HCT116 (cell line): ENCODE results near the gene C1QB. TPM values are rescaled to one million over a fixed set of nuclear protein-coding genes. Genes with fewer than 3 reads are reported as not detected.

Experiments
- ATAC-seq: fragments of 200-7000 bp; cut with Tn5 transposase; 2 replicates; pipeline ENCODE4 v1.9.1; 2020; ENCODE audit warnings: mild to moderate bottlenecking, moderate library complexity
- BruUV-seq: library from RNA; stranded (reverse); fragments of 400-500 nt; replicated peaks from 2 replicates; lab custom pipeline; 2021; lab: Mats Ljungman, UMichigan
- CTCF ChIA-PET: fragments of 300-600 bp; sonication (Branson Sonifier 250); formaldehyde crosslinking; loops from one replicate; lab custom pipeline; 2021; ENCODE audit warnings: antibody characterized with exemption; lab: Charles Lee
- POLR2A ChIA-PET: fragments of 300-600, 350-600 bp; sonication (Branson Sonifier 250); formaldehyde crosslinking; loops from one replicate; lab custom pipeline; 2021; ENCODE audit warnings: antibody characterized with exemption; lab: Charles Lee
- RAD21 ChIA-PET, 2 experiments: fragments of 300-600 bp; sonication (Branson Sonifier 250); formaldehyde crosslinking; loops; one replicate each; lab custom pipeline; 2023; ENCODE audit warnings: low total read pairs in 2 of 2; ENCODE audit not compliant: uncharacterized antibody in 2 of 2, unreplicated experiment in 2 of 2, low non-redundant PET in 1 of 2; lab: Charles Lee
- DNase-seq: peaks from one replicate; pipeline ENCODE4 v3.0.0-alpha.2; 2010; ENCODE audit warnings: low read depth, low spot score
- H2AFZ ChIP-seq: fragments of 200-600 bp; shearing (Covaris generic), sonication (generic); 2 replicates; pipeline ENCODE4 v1.6.1; 2017; ENCODE audit warnings: low read depth, mixed run types, mixed read lengths, antibody characterized with exemption, low read length; ENCODE audit not compliant: poor library complexity, severe bottlenecking
- H3K27ac ChIP-seq: 2 replicates; pipeline ENCODE4 v1.5.1; 2012; ENCODE audit warnings: low read depth, low read length
- H3K27me3 ChIP-seq: fragments of 200-600 bp; sonication (generic); 2 replicates; pipeline ENCODE4 v1.6.1; 2016; ENCODE audit warnings: mixed run types, low read length, mixed read lengths; ENCODE audit not compliant: insufficient read depth
- H3K36me3 ChIP-seq, 2 experiments: fragments of 200-500 bp in 1 of 2; fragments of 200-600 bp in 1 of 2; sonication (Bioruptor generic) in 1 of 2; sonication (generic) in 1 of 2; 2 replicates each; pipeline versions ENCODE4 v1.5.1 to v1.6.1; 2014 to 2016; ENCODE audit warnings: low read length in 2 of 2, inconsistent platforms in 1 of 2, mixed read lengths in 1 of 2, mixed run types in 1 of 2; ENCODE audit not compliant: insufficient read depth in 2 of 2, control insufficient read depth in 1 of 2
- H3K4me1 ChIP-seq, 2 experiments: fragments of 200-600 bp in 1 of 2; sonication (generic) in 1 of 2; 2 replicates each; pipeline versions ENCODE4 v1.5.1 to v1.6.1; 2012 to 2017; ENCODE audit warnings: low read length in 2 of 2, inconsistent platforms in 1 of 2, mild to moderate bottlenecking in 1 of 2, mixed read lengths in 1 of 2, mixed run types in 1 of 2, moderate library complexity in 1 of 2; ENCODE audit not compliant: insufficient read depth in 2 of 2, control insufficient read depth in 1 of 2
- H3K4me2 ChIP-seq: fragments of 200-600 bp; sonication (generic); 2 replicates; pipeline ENCODE4 v1.6.1; 2017; ENCODE audit warnings: mixed run types, low read length, mixed read lengths
- H3K4me3 ChIP-seq, 2 experiments: fragments of 200-600 bp in 1 of 2; sonication (generic) in 1 of 2; replicated peaks in 1 of 2; 2 replicates each; pipeline ENCODE4 v1.5.1; 2011 to 2016; ENCODE audit warnings: low read length in 2 of 2, control low read depth in 1 of 2, low read depth in 1 of 2, mild to moderate bottlenecking in 1 of 2, mixed read lengths in 1 of 2, mixed run types in 1 of 2
- H3K79me2 ChIP-seq: fragments of 200-600 bp; sonication (generic); 2 replicates; pipeline ENCODE4 v1.6.1; 2017; ENCODE audit warnings: mild to moderate bottlenecking, mixed run types, low read length, moderate library complexity, mixed read lengths; ENCODE audit not compliant: insufficient read depth
- H3K9ac ChIP-seq: fragments of 200-600 bp; sonication (generic); 2 replicates; pipeline ENCODE4 v1.6.1; 2016; ENCODE audit warnings: low read length, mixed read lengths
- H3K9me2 ChIP-seq: fragments of 200-600 bp; sonication (generic), shearing (Covaris generic); 2 replicates; pipeline ENCODE4 v1.6.1; 2017; ENCODE audit warnings: mixed run types, mild to moderate bottlenecking, moderate library complexity; ENCODE audit not compliant: insufficient read depth
- H3K9me3 ChIP-seq, 2 experiments: fragments of 200-500 bp in 1 of 2; fragments of 200-600 bp in 1 of 2; sonication (Bioruptor generic) in 1 of 2; sonication (generic) in 1 of 2; 2 replicates each; pipeline ENCODE4 v1.6.1; 2014 to 2017; ENCODE audit warnings: low read length in 2 of 2, mixed read lengths in 2 of 2, inconsistent platforms in 1 of 2, low read depth in 1 of 2, mild to moderate bottlenecking in 1 of 2, mixed run types in 1 of 2, moderate library complexity in 1 of 2; ENCODE audit not compliant: control insufficient read depth in 1 of 2, insufficient read depth in 1 of 2
- H4K20me1 ChIP-seq: fragments of 200-600 bp; sonication (generic), shearing (Covaris generic); 2 replicates; pipeline ENCODE4 v1.6.1; 2017; ENCODE audit warnings: mixed run types, mild to moderate bottlenecking, moderate library complexity; ENCODE audit not compliant: insufficient read depth
- ELF1 ChIP-seq: IDR thresholded peaks from 2 replicates; pipeline ENCODE4 v1.6.1; 2012; ENCODE audit warnings: low read depth, borderline replicate concordance
- POLR2AphosphoS5 ChIP-seq: IDR thresholded peaks from 2 replicates; pipeline ENCODE4 v1.6.1; 2011; ENCODE audit warnings: mild to moderate bottlenecking, low read depth, low read length, moderate library complexity
- RAD21 ChIP-seq: IDR thresholded peaks from 2 replicates; pipeline ENCODE4 v1.6.1; 2012; ENCODE audit warnings: low read depth, mild to moderate bottlenecking
- TCF7L2 ChIP-seq: IDR thresholded peaks from 2 replicates; pipeline ENCODE4 v1.7.0; 2011; ENCODE audit warnings: borderline replicate concordance, inconsistent platforms; ENCODE audit not compliant: insufficient read depth, insufficient read length; ENCODE audit errors: extremely low read depth
- YY1 ChIP-seq: IDR thresholded peaks from 2 replicates; pipeline ENCODE4 v1.6.1; 2011; ENCODE audit warnings: low read length, low read depth, moderate library complexity, mild to moderate bottlenecking; ENCODE audit not compliant: insufficient replicate concordance; ENCODE audit errors: extremely low read depth
- ZFX ChIP-seq: fragments of 450-650 bp; IDR thresholded peaks from 2 replicates; pipeline ENCODE4 v1.6.1; 2017
- intact Hi-C: fragments of 100-400 bp; cut with micrococcal nuclease; formaldehyde crosslinking; loops from 2 replicates; pipeline ENCODE4 v1.10.0; 2022
- total RNA-seq: library from RNA; stranded (reverse); gene quantifications from one replicate; pipeline ENCODE4 v1.2.1, GENCODE V29; 2021; ENCODE audit not compliant: unreplicated experiment

The C1QB gene
- total RNA-seq, 1 experiment from 2014 or later, result 0.32 TPM

DNA sequence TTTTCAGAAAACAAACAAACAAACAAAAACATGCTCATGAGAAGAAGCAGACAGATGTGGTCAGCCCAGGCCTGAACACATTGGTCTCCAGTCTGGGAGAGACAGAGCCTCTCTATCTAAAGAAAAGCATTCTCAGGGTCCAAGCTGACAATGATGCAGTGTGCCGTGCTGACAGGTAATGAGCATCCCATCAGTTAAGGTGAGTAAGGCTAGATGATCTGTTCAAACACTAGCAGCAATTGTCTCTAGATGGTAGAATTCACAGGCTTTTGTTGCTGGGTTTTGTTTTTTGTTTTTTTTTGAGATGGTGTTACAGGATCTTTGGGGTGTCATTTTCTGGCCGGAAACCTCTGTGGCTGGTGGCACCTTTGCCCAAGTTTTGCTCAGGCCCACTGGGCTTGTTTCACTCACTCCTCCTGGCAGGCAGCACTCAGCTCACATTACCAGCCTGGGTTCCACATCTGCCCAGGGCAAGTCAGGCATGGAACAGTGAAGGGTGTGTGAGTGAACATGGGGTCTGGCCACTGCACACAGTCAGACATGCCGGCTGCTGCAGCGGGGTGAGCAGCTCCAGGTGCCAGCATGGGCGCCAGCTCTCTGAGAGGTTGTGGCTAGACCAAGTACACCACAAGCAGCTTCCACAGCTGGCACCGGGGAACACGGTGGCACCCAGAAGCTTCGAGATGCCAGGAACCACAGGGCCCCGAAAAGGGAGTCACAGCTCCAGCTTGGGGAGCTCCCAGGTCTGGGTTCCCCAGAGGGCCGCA lies 19.2 kb upstream of the C1QB start:
- H3K27me3 ChIP-seq, result peaks cover 17% of the 10 kb centered on the region; the same call in 1 of the 2 replicates
- H3K4me2 ChIP-seq, result no peak overlapping the region
- POLR2A ChIA-PET, result no interaction called here
- H3K9ac ChIP-seq, result no peak overlapping the region
- no peak for TF ChIP-seq TCF7L2
- no peak for TF ChIP-seq ZFX
- no peak for TF ChIP-seq POLR2AphosphoS5
- no peak for TF ChIP-seq ELF1
- TF ChIP-seq, all 23 proteins: peak for 0
- Histone ChIP-seq H3K4me1 (no peaks in the 10 kb centered on the region), H3K36me3 (no peaks in the 10 kb centered on the region), H3K9me3 (no peaks in the 10 kb centered on the region), H3K27ac (no peak overlapping the region), H3K79me2 (no peaks in the 10 kb centered on the region), H2AFZ (no peak overlapping the region), H3K9me2 (no peaks in the 10 kb centered on the region), H4K20me1 (no peaks in the 10 kb centered on the region), H3K4me3 (no peak overlapping the region)
- intact Hi-C loops, result no loop called here
- no peak for DNase-seq
- CTCF ChIA-PET, result no interaction called here
- BruUV-seq, result no TSS peak
- no peak for ATAC-seq
- RAD21 ChIA-PET, result no interaction called here

DNA sequence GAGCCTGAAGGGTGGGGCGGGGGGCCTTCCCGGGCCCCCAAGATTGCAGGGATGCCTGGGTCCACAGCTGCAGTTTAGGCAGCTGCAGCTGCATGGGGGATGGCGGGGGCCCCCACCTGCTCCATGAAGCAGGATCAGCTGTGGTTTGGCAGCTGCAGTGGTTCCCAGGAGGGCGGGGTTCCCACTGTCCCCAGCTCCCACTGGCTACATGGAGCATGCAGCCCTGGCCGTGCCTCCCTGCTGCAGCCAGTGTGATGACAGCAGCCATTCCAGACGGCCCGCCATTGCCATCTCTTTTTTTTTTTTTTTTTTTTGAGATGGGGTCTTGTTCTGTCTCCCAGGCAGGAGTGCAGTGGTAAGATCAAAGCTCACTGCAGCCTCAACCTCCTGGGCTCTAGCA lies 17.6 kb upstream of the C1QB start:
- CTCF ChIA-PET, result no interaction called here
- H3K79me2 ChIP-seq, result no peaks in the 10 kb centered on the region
- POLR2A ChIA-PET, result no interaction called here
- peaks cover 10% of the 10 kb centered on the region; the same call in 1 of the 2 replicates for H3K27me3 ChIP-seq
- intact Hi-C loops, result no loop called here
- no peak for ATAC-seq
- no peak for DNase-seq
- no peak overlapping the region for H2AFZ ChIP-seq
- H3K27ac ChIP-seq, result no peak overlapping the region
- no peaks in the 10 kb centered on the region for H3K36me3 ChIP-seq
- H3K9me3 ChIP-seq, result no peaks in the 10 kb centered on the region
- no TSS peak for BruUV-seq
- H3K4me3 ChIP-seq, result no peak overlapping the region
- H4K20me1 ChIP-seq, result no peaks in the 10 kb centered on the region
- no peak overlapping the region for H3K4me2 ChIP-seq
- H3K9me2 ChIP-seq, result no peaks in the 10 kb centered on the region
- RAD21 ChIA-PET, result interaction anchor here in 1 of 2 experiments (0.7 kb wide), 1 partner anchor 507 kb away, joined by 3 read pairs; no protein-coding TSS in a partner anchor
- TF ChIP-seq TCF7L2 (no peak), RAD21 (no peak), YY1 (no peak)
- H3K9ac ChIP-seq, result no peak overlapping the region
- H3K4me1 ChIP-seq, result no peaks in the 10 kb centered on the region
